Pancreas (tissue), 10 donors: ENCODE data around the gene PHF24. TPM values are rescaled to one million over a fixed set of nuclear protein-coding genes. Genes with fewer than 3 reads are reported as not detected.

Experiments used
- ATAC-seq, 4 donors: fragments of 200-7000 bp; cut with Tn5 transposase; one replicate each; pipeline versions ENCODE4 v1.8.0 to v1.9.1; 2020; ENCODE audit warnings: mild to moderate bottlenecking in 4 of 4, moderate library complexity in 4 of 4
- DNase-seq, 6 donors: peaks; one replicate each; pipeline ENCODE4 v3.0.0-alpha.2; 2020
- FAIRE-seq: peaks from 2 replicates; lab custom pipeline; 2012; peaks lifted over from hg19 to GRCh38; lab: Jason Lieb, UNC
- H3K27ac ChIP-seq, 4 donors: fragments of 200-600 bp; sonication (generic); 1 replicate in 3 of 4; 2 replicates in 1 of 4; pipeline versions ENCODE4 v1.5.0 to v1.8.0; 2020
- H3K27me3 ChIP-seq, 4 donors: fragments of 200-600 bp; one replicate each; pipeline ENCODE4 v1.8.0; 2021
- H3K36me3 ChIP-seq, 3 donors: fragments of 200-600 bp; sonication (generic) in 1 of 3; one replicate each; pipeline versions ENCODE4 v1.5.0 to v1.8.0; 2020 to 2021
- H3K4me1 ChIP-seq, 3 donors: fragments of 200-600 bp; one replicate each; pipeline ENCODE4 v1.8.0; 2021
- H3K4me3 ChIP-seq, 4 donors: fragments of 200-600 bp; sonication (generic) in 2 of 4; one replicate each; pipeline versions ENCODE4 v1.5.0 to v1.8.0; 2020 to 2021
- H3K9me3 ChIP-seq, 4 donors: fragments of 200-600 bp; one replicate each; pipeline ENCODE4 v1.8.0; 2021
- CTCF ChIP-seq, 4 donors: fragments of 200-600 bp; sonication (generic) in 3 of 4; IDR thresholded peaks; one replicate each; pipeline versions ENCODE4 v1.5.0 to v1.8.0; 2021; ENCODE audit warnings: antibody characterized with exemption in 4 of 4
- WGBS, 2 donors: extraction: QIAGEN DNeasy Blood & Tissue Kit; methylation state at CpG; one replicate each; pipeline ENCODE4 v1.1.7; 2013; 5-methylcytosine and 5-hydroxymethylcytosine counted together
- intact Hi-C, 3 donors: fragments of 100-400 bp; cut with DNase I; formaldehyde crosslinking; loops; one replicate each; pipeline versions ENCODE4 v1.11.1 to v1.14.2; 2022
- polyA plus RNA-seq, 2 donors: library from polyadenylated mRNA; stranded (reverse); fragments of 200-250 nt; gene quantifications; one replicate each; pipeline ENCODE4 v1.2.3, GENCODE V29; 2013
- total RNA-seq, 6 donors: library from RNA; stranded (reverse); fragmentation: NEBNext Ultra II Directional in 4 of 6; extraction: Animal tissue kit (Norgen Biotek cat#: 25700) in 4 of 6; gene quantifications; one replicate each; pipeline versions ENCODE4 v1.2.1 to v1.2.4, GENCODE V29; 2021 to 2023
- donor health status: healthy with polysubstance abuse.
- donor health status: DM: no; HTN: no; CAD: no; lungs with moderate emphysema.
- donor health status: DM: no; HTN: no; CAD: no.
- donor health status: control.
- donor health status: control.
- donor health status: Bipolar disorder and iron deficiency.
- donor health status: DM: yes; HTN: yes; CAD: no.
- donor health status: DM: no; HTN: no; CAD: no.
- donor health status: DM: no; HTN: no; CAD: no.
- donor health status: DM: yes; HTN: yes; CAD: no.

The PHF24 gene
- total and polyA plus RNA-seq, 8 donors: 0.03 to 0.32 (median 0.09) TPM

GRCh38 chr9:34987160-34987901, 29.2 kb downstream of the PHF24 start:
- Histone ChIP-seq H3K4me1 (no peaks in the 10 kb centered on the region), H3K27ac (no peak overlapping the region), H3K9me3 (no peaks in the 10 kb centered on the region), H3K4me3 (no peak overlapping the region), H3K27me3 (no peaks in the 10 kb centered on the region), H3K36me3 (no peaks in the 10 kb centered on the region)
- ATAC-seq (no peak), FAIRE-seq (no peak), DNase-seq (no peak)
- intact Hi-C loops: no loop called here
- no peak for TF ChIP-seq CTCF (IDR thresholded peaks at IDR 0.05)
- WGBS, 2 donors: 36 to 46% methylated on average over 7 of the region's 7 CpGs

- Histone ChIP-seq H3K27ac (peak overlapping the region in 2 of 4 donors; percentile 68 to 69), H3K9me3 (no peaks in the 10 kb centered on the region), H3K36me3 (no peaks in the 10 kb centered on the region), H3K27me3 (no peaks in the 10 kb centered on the region), H3K4me3 (peak overlapping the region; percentile 11 to 86 (median 56)), H3K4me1 (no peaks in the 10 kb centered on the region)
- ATAC-seq (no peak), DNase-seq (peak in 1 of 6 donors; percentile 57), FAIRE-seq (no peak)
- 18 to 24% methylated on average over 25 of the region's 25 CpGs for WGBS, 2 donors
- intact Hi-C loops: no loop called here
- TF ChIP-seq CTCF (IDR thresholded peaks at IDR 0.05): no peak
Measured at GRCh38 chr9:34988218-34989002, 30.3 kb downstream of the PHF24 start.

GRCh38 chr9:34989003-34989945, 31.2 kb downstream of the PHF24 start, which contains the start of gene DNAJB5:
DNAJB5 (plus strand) TSS chr9:34989745; CDS start chr9:34990631, 886 bp downstream.
- intact Hi-C loops: no loop called here
- 1% methylated on average over 53 to 65 of the region's 65 CpGs for WGBS, 2 donors
- DNase-seq (peak; percentile 96 to 99 (median 98)), ATAC-seq (peak; percentile 92 to 95 (median 92)), FAIRE-seq (peak; percentile 95)
- peak within 1 kb of the TSS; percentile 49 to 79 (median 64) for H3K27ac ChIP-seq
- H3K4me3 ChIP-seq: peak within 1 kb of the TSS; percentile 45 to 86 (median 70)
- no peaks in the 10 kb centered on the region for H3K36me3 ChIP-seq
- H3K27me3 ChIP-seq: no peaks in the 10 kb centered on the region
- no peak for TF ChIP-seq CTCF (IDR thresholded peaks at IDR 0.05)
- H3K4me1 ChIP-seq: no peaks in the 10 kb centered on the region
- no peaks in the 10 kb centered on the region for H3K9me3 ChIP-seq

GRCh38 chr9:34989946-34990635, 32.0 kb downstream of the PHF24 start:
- Histone ChIP-seq H3K9me3 (no peaks in the 10 kb centered on the region), H3K4me1 (peaks cover 0 to 3% (median 0%) of the 10 kb centered on the region in 3 donors), H3K27me3 (no peaks in the 10 kb centered on the region), H3K27ac (peak overlapping the region; percentile 49 to 79 (median 64)), H3K36me3 (no peaks in the 10 kb centered on the region), H3K4me3 (peak overlapping the region; percentile 45 to 86 (median 70))
- FAIRE-seq (no peak), ATAC-seq (peak; percentile 25 to 43 (median 34)), DNase-seq (peak in 5 of 6 donors; percentile 61 to 79 (median 76))
- no peak for TF ChIP-seq CTCF (IDR thresholded peaks at IDR 0.05)
- intact Hi-C loops: no loop called here
- WGBS, 2 donors: 4 to 7% methylated on average over 19 to 39 of the region's 39 CpGs
